Kidney (tissue), 14 donors: Measurements from ENCODE around the gene NCBP2L. TPM values are rescaled to one million over a fixed set of nuclear protein-coding genes. Genes with fewer than 3 reads are reported as not detected.
"Not testable (repeated sequence)": the region's sequence is repeated elsewhere in the genome, so short reads cannot be mapped to it uniquely, and the experiment has no call there.

ENCODE experiments used
- DNase-seq, 5 donors: peaks; one replicate each; pipeline ENCODE4 v3.0.0-alpha.2; 2013 to 2020
- FAIRE-seq: peaks from 2 replicates; lab custom pipeline; 2012; peaks lifted over from hg19 to GRCh38; lab: Jason Lieb, UNC
- H3K27ac ChIP-seq, 2 donors: one replicate each; pipeline ENCODE4 v1.7.0; 2013; ENCODE audit warnings: low read depth in 2 of 2, low read length in 2 of 2, inconsistent platforms in 1 of 2
- H3K27me3 ChIP-seq: one replicate; pipeline ENCODE4 v1.7.1; 2013; ENCODE audit warnings: low read length, inconsistent platforms; ENCODE audit not compliant: control insufficient read depth, insufficient read depth
- H3K36me3 ChIP-seq, 3 donors: one replicate each; pipeline versions ENCODE4 v1.7.0 to v1.7.1; 2013; ENCODE audit warnings: low read length in 3 of 3, control low read depth in 1 of 3, inconsistent platforms in 1 of 3; ENCODE audit not compliant: insufficient read depth in 3 of 3, control insufficient read depth in 2 of 3
- H3K4me1 ChIP-seq, 3 donors: one replicate each; pipeline versions ENCODE4 v1.7.0 to v1.7.1; 2013; ENCODE audit warnings: low read length in 3 of 3, inconsistent platforms in 1 of 3, low read depth in 1 of 3; ENCODE audit not compliant: control insufficient read depth in 2 of 3, insufficient read depth in 2 of 3
- H3K4me3 ChIP-seq, 3 donors: one replicate each; pipeline versions ENCODE4 v1.7.0 to v1.8.1; 2013; ENCODE audit warnings: low read length in 3 of 3, control low read depth in 1 of 3, inconsistent platforms in 1 of 3
- H3K9ac ChIP-seq, 3 donors: one replicate each; pipeline versions ENCODE4 v1.7.0 to v1.7.1; 2013; ENCODE audit warnings: low read length in 3 of 3, control low read depth in 1 of 3, inconsistent platforms in 1 of 3
- H3K9me3 ChIP-seq, 3 donors: one replicate each; pipeline versions ENCODE4 v1.7.0 to v1.7.1; 2013; ENCODE audit warnings: low read length in 3 of 3, control low read depth in 1 of 3, inconsistent platforms in 1 of 3; ENCODE audit not compliant: control insufficient read depth in 2 of 3, insufficient read depth in 1 of 3
- CTCF ChIP-seq: IDR thresholded peaks from 3 replicates; pipeline ENCODE4 v1.5.1; 2012; ENCODE audit warnings: mild to moderate bottlenecking, moderate library complexity, borderline replicate concordance; ENCODE audit not compliant: insufficient read depth; ENCODE audit errors: extremely low read depth
- intact Hi-C: fragments of 100-400 bp; cut with DNase I; formaldehyde crosslinking; loops from one replicate; pipeline ENCODE4 v1.11.1; 2022
- polyA plus RNA-seq: library from polyadenylated mRNA; stranded (reverse); fragments of 350-450 nt; fragmentation: Illumina TruSeq; extraction: RNeasy Lipid Tissue Mini Kit (QIAGEN cat#74804); gene quantifications from one replicate; pipeline ENCODE4 v1.2.3, GENCODE V29; 2014; ENCODE audit warnings: low read depth, low replicate concordance; ENCODE audit not compliant: insufficient read depth
- total RNA-seq: library from RNA; stranded (reverse); fragmentation: NEBNext Ultra II Directional; extraction: Animal tissue kit (Norgen Biotek cat#: 25700); gene quantifications from one replicate; pipeline ENCODE4 v1.2.1, GENCODE V29; 2021
- donor health status: control.
- donor health status: control.
- donor health status: control.
- donor health status: control.
- donor health status: control.
- donor health status: DM: yes; HTN: yes; CAD: no.
- donor health status: Normal renal cell carcinoma (clear cell type).

Gene NCBP2L
- total and polyA plus RNA-seq, 2 donors from 2014 or later = not detected

DNA sequence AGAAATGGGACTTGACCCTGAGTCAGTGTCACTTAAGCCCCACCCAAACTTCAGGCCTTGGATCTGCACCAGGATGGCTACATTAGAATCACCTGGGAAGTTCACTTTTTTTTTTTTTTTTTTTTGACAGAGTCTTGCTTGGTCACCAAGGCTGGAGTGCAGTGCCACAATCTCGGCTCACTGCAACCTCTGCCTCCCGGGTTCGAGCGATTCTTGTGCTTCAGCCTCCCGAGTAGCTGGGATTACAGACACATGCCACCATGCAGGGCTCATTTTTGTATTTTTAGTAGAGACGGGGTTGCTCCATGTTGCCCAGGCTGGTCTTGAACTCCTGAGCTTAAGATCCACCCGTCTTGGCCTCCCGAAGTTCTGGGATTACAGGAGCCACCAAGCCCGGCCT, 3.0 kb downstream of the NCBP2L start:
- no peaks in the 10 kb centered on the region for H3K9me3 ChIP-seq
- no peaks in the 10 kb centered on the region for H3K27me3 ChIP-seq
- intact Hi-C loops = no loop called here
- FAIRE-seq = no peak
- no peaks in the 10 kb centered on the region for H3K36me3 ChIP-seq
- H3K9ac ChIP-seq = no peak overlapping the region
- no peak overlapping the region for H3K4me3 ChIP-seq
- no peak overlapping the region for H3K27ac ChIP-seq
- peaks cover 0 to 2% (median 0%) of the 10 kb centered on the region in 3 donors for H3K4me1 ChIP-seq
- DNase-seq = no peak
- no peak for TF ChIP-seq CTCF

- no peak for TF ChIP-seq CTCF
- Histone ChIP-seq H3K27ac (no peak overlapping the region), H3K4me1 (no peaks in the 10 kb centered on the region), H3K36me3 (no peaks in the 10 kb centered on the region), H3K27me3 (no peaks in the 10 kb centered on the region), H3K4me3 (no peak overlapping the region), H3K9me3 (no peaks in the 10 kb centered on the region), H3K9ac (no peak overlapping the region)
- DNase-seq (no peak), FAIRE-seq (no peak)
- intact Hi-C loops = no loop called here
Measured at GRCh38 chrX:107787827-107788226, 10.3 kb downstream of the NCBP2L start.

DNA sequence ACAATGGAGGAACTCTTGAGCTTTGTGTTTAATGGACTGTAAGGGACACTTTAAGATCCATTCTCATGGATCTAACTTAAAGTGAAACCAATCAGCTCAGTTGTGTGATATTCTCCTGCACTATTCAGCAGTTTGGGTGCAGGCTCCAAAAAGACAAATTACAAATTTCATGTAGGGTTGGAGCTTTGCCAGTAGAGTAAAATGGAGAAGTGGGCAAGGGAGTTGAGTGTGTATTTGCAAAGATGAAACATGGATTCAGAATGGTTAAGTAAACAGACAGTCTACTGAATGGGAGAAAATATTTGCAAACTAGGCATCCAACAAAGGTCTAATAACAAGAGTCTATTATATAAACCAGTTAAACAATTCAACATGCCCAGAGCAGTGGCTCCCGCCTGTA, 26.9 kb downstream of the NCBP2L start:
- FAIRE-seq (no peak), DNase-seq (no peak)
- Histone ChIP-seq H3K27ac (no peak overlapping the region), H3K9ac (no peak overlapping the region), H3K36me3 (no peaks in the 10 kb centered on the region), H3K4me1 (no peaks in the 10 kb centered on the region), H3K9me3 (no peaks in the 10 kb centered on the region), H3K4me3 (no peak overlapping the region), H3K27me3 (no peaks in the 10 kb centered on the region)
- TF ChIP-seq CTCF = no peak
- intact Hi-C loops = no loop called here

- no peak overlapping the region for H3K9ac ChIP-seq
- H3K4me1 ChIP-seq = no peaks in the 10 kb centered on the region
- H3K27me3 ChIP-seq = no peaks in the 10 kb centered on the region
- DNase-seq (no peak), FAIRE-seq (peak; percentile 49)
- no peak overlapping the region for H3K4me3 ChIP-seq
- TF ChIP-seq CTCF = no peak
- no peaks in the 10 kb centered on the region for H3K9me3 ChIP-seq
- no peaks in the 10 kb centered on the region for H3K36me3 ChIP-seq
- intact Hi-C loops = no loop called here
- no peak overlapping the region for H3K27ac ChIP-seq
Measured at GRCh38 chrX:107805179-107805578, 27.6 kb downstream of the NCBP2L start.

GRCh38 chrX:107810053-107810452, 32.5 kb downstream of the NCBP2L start:
- H3K9me3 ChIP-seq, H3K4me3 ChIP-seq, H3K9ac ChIP-seq, intact Hi-C loops, H3K27ac ChIP-seq, H3K27me3 ChIP-seq, H3K36me3 ChIP-seq, FAIRE-seq, DNase-seq, H3K4me1 ChIP-seq: not testable (repeated sequence)
